Tongue (tissue), 2 donors: ENCODE measurements around the gene NOS1AP. TPM values are rescaled to one million over a fixed set of nuclear protein-coding genes. Genes with fewer than 3 reads are reported as not detected.

Experiments
- DNase-seq: peaks from one replicate; pipeline ENCODE4 v3.0.0-alpha.2; 2015
- total RNA-seq: library from RNA; depleted of rRNA; stranded (reverse); fragments of >200 nt; gene quantifications from one replicate; pipeline ENCODE4 v1.2.3, GENCODE V29; 2014

NOS1AP gene
- total RNA-seq, 1 donor from 2014 or later, result 1.6 TPM

- DNase-seq, result no peak
Observed at GRCh38 chr1:162386292-162387225, 317.1 kb downstream of the NOS1AP start.

GRCh38 chr1:162387226-162388082 is 318.0 kb downstream of the NOS1AP start:
- no peak for DNase-seq

GRCh38 chr1:162388083-162388594 is 318.6 kb downstream of the NOS1AP start:
- no peak for DNase-seq

GRCh38 chr1:162388615-162389014 is 319.1 kb downstream of the NOS1AP start:
- no peak for DNase-seq

GRCh38 chr1:162389021-162389818 is 319.7 kb downstream of the NOS1AP start:
- DNase-seq, result no peak

- DNase-seq, result no peak
Observed at GRCh38 chr1:162389971-162390370, 320.5 kb downstream of the NOS1AP start.

- no peak for DNase-seq
Observed at GRCh38 chr1:162390396-162391185, 321.1 kb downstream of the NOS1AP start.

- peak; percentile 66 for DNase-seq
Observed at GRCh38 chr1:162391790-162392563, 322.5 kb downstream of the NOS1AP start.

- DNase-seq, result no peak
Observed at GRCh38 chr1:162396201-162396906, 326.9 kb downstream of the NOS1AP start.

GRCh38 chr1:162397039-162397448 is 327.6 kb downstream of the NOS1AP start:
- no peak for DNase-seq

GRCh38 chr1:162397943-162398560 is 328.6 kb downstream of the NOS1AP start:
- no peak for DNase-seq

- DNase-seq, result no peak
Observed at GRCh38 chr1:162398999-162399580, 329.6 kb downstream of the NOS1AP start.

GRCh38 chr1:162400790-162401355 is 331.4 kb downstream of the NOS1AP start:
- DNase-seq, result no peak

GRCh38 chr1:162404550-162405160 is 335.2 kb downstream of the NOS1AP start:
- DNase-seq, result no peak

- no peak for DNase-seq
Observed at GRCh38 chr1:162405800-162406199, 336.3 kb downstream of the NOS1AP start.

- DNase-seq, result no peak
Observed at GRCh38 chr1:162406811-162407210, 337.3 kb downstream of the NOS1AP start.

- no peak for DNase-seq
Observed at GRCh38 chr1:162407539-162407938, 338.0 kb downstream of the NOS1AP start.

GRCh38 chr1:162412002-162412401 is 342.5 kb downstream of the NOS1AP start, which contains the start of gene SH2D1B:
SH2D1B (minus strand) TSS chr1:162412136; CDS start chr1:162412016, 120 bp downstream.
- DNase-seq, result no peak
